Measurements from ENCODE around the gene RNF125. TPM values are rescaled to one million over a fixed set of nuclear protein-coding genes. Genes with fewer than 3 reads are reported as not detected.
"Not testable (repeated sequence)": the region's sequence is repeated elsewhere in the genome, so short reads cannot be mapped to it uniquely, and the experiment has no call there.

The RNF125 gene
- 1.1 TPM for polyA plus RNA-seq (2012; ENCODE audit: insufficient read depth, insufficient read length)

DNA sequence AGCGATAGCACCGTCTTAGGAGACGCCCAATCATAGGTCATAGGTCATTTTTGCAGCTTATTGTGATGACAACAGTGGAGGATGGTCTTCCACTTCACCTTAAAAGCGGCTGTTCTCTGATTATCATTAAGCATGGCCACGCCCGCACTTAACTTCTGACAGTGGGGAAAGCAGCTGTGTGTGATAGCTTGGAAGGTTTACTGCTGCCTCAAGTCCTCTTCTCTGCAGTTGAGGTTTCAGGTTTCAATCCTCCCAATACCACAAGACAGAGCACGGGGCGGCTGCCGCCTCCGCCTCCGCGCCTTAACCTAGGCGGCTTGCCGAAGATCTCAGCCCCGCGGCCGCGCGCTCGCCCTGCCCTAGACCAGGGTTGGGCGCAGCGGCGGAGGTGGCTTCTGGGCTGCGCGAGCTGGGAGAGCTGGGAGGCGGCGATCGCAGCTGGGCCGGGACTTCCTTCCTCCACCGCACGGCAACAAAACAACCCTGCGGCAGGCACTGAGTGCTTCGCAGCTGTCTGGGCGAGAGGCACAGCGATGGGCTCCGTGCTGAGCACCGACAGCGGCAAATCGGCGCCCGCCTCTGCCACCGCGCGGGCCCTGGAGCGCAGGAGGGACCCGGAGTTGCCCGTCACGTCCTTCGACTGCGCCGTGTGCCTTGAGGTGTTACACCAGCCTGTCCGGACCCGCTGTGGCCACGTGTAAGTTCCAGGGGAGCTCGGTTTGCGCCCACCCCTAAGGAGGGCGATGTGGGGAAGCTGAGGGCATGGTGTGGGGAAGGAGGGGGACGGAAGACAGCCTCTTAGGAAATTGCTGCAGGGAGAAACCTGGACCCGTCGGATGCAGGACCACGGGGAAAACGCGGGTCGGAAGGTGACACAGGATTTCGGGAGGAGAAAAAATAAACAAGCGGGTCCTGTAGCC, at the start of gene RNF125:
RNF125 (plus strand) TSS at position 495 of the 920 bp plus-strand sequence; CDS start at position 534, 39 bp downstream.
- DNase-seq (ENCODE audit: low read depth, low spot score), result peak; percentile 96
- peak within 1 kb of the TSS; percentile 73 for H3K4me3 ChIP-seq (ENCODE audit: low read length)

GRCh38 chr18:31970617-31971016, 48.0 kb upstream of the RNF125 start:
- H3K4me3 ChIP-seq (ENCODE audit: low read length), result no peak overlapping the region
- DNase-seq (ENCODE audit: low read depth, low spot score), result no peak

DNA sequence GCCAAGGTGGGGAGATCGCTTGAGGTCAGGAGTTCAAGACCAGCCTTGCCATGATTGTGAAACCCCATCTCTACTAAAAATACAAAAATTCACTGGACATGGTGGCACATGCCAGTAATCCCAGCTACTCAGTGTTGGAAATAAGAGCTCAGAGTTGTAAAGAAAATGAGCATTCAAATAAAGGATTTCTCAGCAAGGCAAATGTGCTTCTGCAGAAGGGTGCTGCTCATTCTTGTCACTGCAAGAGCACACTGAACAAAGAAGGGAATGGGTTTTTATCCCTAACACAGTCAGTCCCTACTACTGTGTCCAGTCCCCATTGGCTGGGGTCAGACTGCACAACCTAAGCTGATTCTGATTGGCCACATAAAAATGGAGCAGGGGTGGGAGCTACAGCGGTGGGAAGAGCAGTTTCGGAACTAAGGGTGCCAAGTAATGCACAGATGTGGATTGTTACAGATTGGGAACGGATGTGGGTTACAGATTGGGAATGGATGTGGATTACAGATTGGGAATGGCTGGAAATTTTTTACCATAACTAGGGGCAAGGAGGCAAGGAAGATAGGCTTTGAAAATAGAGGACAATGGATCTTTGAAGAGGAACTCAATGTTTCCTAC, 44.6 kb upstream of the RNF125 start:
- H3K4me3 ChIP-seq (ENCODE audit: low read length), result no peak overlapping the region
- DNase-seq (ENCODE audit: low read depth, low spot score), result no peak

GRCh38 chr18:31976242-31976641, 42.4 kb upstream of the RNF125 start:
- no peak overlapping the region for H3K4me3 ChIP-seq (ENCODE audit: low read length)
- DNase-seq (ENCODE audit: low read depth, low spot score), result no peak

- DNase-seq (ENCODE audit: low read depth, low spot score), result peak; percentile 27
- no peak overlapping the region for H3K4me3 ChIP-seq (ENCODE audit: low read length)
These were observed 41.3 kb upstream of the RNF125 start for GRCh38 chr18:31977270-31977872.

DNA sequence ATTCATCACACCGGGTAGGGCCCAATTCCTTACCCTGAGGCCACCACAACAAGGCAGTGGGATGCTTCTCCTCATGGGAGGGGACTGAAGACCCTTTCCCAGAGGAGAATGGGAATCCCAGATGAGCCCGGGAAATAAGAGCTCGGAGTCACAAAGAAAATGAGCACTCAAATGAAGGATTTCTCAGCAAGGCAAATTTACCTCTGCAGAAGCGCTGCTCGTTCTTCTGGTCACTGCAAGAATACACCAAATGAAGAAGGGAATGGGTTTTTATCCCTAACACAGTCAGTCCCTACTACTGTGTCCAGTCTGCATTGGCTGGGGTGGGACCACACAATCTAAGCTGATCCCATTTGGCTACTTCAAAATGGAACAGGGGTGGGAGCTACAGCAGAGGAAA, 40.0 kb upstream of the RNF125 start:
- no peak for DNase-seq (ENCODE audit: low read depth, low spot score)
- no peak overlapping the region for H3K4me3 ChIP-seq (ENCODE audit: low read length)

GRCh38 chr18:31979714-31980113, 38.9 kb upstream of the RNF125 start:
- H3K4me3 ChIP-seq (ENCODE audit: low read length), result no peak overlapping the region
- DNase-seq (ENCODE audit: low read depth, low spot score), result no peak

DNA sequence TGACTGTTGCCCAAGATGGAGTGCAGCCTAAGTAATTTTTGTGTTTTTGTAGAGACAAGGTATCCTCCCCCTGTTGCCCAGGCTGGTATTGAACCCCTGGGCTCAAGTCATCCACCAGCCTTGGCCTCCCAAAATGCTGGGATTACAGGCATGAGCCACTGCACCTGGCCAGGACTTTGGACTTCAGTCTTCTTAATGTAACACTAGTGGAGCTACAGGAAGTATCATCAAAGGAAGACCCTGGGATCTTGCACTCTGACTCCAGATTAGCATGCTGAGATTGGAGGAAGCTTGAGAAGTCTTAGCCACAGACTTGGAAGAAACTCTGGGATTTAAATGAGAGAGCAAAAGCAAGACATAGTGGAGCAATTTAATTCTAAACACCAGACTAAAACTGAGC, 37.8 kb upstream of the RNF125 start:
- no peak overlapping the region for H3K4me3 ChIP-seq (ENCODE audit: low read length)
- no peak for DNase-seq (ENCODE audit: low read depth, low spot score)

GRCh38 chr18:31983020-31983419, 35.6 kb upstream of the RNF125 start:
- DNase-seq (ENCODE audit: low read depth, low spot score), result no peak
- no peak overlapping the region for H3K4me3 ChIP-seq (ENCODE audit: low read length)

- peak; percentile 23 for DNase-seq (ENCODE audit: low read depth, low spot score)
- no peak overlapping the region for H3K4me3 ChIP-seq (ENCODE audit: low read length)
These were observed 34.6 kb upstream of the RNF125 start for GRCh38 chr18:31983976-31984375.

- DNase-seq (ENCODE audit: low read depth, low spot score), result no peak
- H3K4me3 ChIP-seq (ENCODE audit: low read length), result no peak overlapping the region
These were observed 27.8 kb upstream of the RNF125 start for GRCh38 chr18:31990823-31991222.

DNA sequence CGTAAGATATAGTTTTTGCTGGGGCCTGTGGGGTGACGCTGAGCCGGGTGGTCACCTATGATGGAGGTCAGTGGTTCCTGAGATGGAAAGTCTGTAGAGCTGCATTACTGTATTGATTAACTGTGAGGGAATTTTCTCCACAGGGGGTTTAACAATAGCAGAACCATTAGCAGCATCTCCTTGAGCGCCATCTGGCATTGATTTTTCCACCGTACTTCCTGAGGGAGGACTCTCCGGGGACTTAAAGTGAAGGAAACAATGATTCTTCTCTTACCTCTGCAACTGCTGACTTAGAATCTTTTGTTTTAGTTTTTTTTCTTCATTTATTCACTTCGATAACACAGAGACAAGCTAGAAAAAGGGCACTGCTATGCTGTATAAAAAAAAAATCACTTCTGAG, 22.6 kb upstream of the RNF125 start:
- DNase-seq (ENCODE audit: low read depth, low spot score), result no peak
- H3K4me3 ChIP-seq (ENCODE audit: low read length), result no peak overlapping the region

DNA sequence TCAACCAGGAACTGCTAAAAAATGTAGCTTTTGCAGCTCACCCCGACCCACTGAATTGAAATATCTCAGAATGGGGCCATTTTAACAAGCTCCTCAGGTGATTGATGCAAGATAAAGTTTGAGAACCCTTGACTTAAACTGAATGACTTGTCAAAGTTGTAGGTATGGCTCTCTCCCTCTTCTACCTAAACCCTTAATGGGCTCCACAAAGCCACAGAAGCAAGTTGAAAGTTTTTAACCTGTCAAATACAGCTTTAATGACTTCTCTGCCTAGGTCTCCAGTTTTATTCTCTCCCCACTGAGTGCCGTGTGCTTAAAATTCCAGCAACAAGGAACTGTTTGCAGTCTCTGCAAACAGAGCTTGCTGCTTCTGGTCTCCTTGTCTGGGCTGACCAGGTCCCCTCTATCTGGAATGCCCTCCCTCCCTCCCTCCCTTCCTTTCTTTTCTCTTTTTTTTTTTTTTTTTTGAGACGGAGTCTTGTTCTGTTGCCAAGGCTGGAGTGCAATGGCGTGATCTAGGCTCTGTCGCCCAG, 19.7 kb upstream of the RNF125 start:
- H3K4me3 ChIP-seq (ENCODE audit: low read length), result no peak overlapping the region
- no peak for DNase-seq (ENCODE audit: low read depth, low spot score)

GRCh38 chr18:32001141-32001540, 17.5 kb upstream of the RNF125 start:
- H3K4me3 ChIP-seq (ENCODE audit: low read length); DNase-seq (ENCODE audit: low read depth, low spot score): not testable (repeated sequence)

- not testable (repeated sequence) for DNase-seq (ENCODE audit: low read depth, low spot score); H3K4me3 ChIP-seq (ENCODE audit: low read length)
These were observed 14.8 kb upstream of the RNF125 start for GRCh38 chr18:32003822-32004221.

DNA sequence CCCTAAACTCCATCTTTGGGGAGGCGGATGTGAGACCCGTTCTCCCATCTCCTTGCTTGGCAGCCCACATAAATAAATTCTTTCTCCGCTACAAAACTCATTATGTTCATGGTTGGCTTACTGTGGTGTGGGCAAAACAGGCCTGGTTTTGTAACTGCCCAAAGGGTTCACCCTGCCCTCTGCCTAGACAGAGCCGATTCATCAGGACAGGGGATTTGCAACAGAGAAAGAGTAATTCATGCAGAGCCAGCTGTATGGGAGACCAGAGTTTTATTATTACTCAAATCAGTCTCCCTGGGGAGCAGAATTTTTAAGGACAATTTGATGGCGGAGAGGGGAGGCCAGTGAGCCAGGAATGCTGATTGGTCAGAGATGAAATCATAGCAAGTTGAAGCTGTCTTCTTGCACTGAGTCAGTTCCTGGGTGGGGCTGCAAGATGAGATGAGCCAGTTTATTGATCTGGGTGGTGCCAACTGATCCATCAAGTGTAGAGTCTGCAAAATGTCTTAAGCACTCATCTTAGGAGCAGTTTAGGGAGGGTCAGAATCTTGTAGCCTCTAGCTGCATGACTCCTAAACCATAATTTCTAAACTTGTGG, 8.4 kb upstream of the RNF125 start:
- H3K4me3 ChIP-seq (ENCODE audit: low read length), result no peak overlapping the region
- no peak for DNase-seq (ENCODE audit: low read depth, low spot score)

GRCh38 chr18:32011193-32011592, 7.4 kb upstream of the RNF125 start:
- H3K4me3 ChIP-seq (ENCODE audit: low read length), result no peak overlapping the region
- DNase-seq (ENCODE audit: low read depth, low spot score), result no peak

- H3K4me3 ChIP-seq (ENCODE audit: low read length), result peak overlapping the region; percentile 73
- DNase-seq (ENCODE audit: low read depth, low spot score), result peak; percentile 67
These were observed 775 bp downstream of the RNF125 start for GRCh38 chr18:32019251-32019948.
